SU-DHL-6 (cell line): Measurements from ENCODE around the gene ARHGAP22.

ENCODE experiments used
- CTCF ChIP-seq: fragments of 200-600 bp; sonication (generic); IDR thresholded peaks from one replicate; pipeline ENCODE4 v1.5.1; 2017; ENCODE audit warnings: antibody characterized with exemption, mild to moderate bottlenecking, low read length, moderate library complexity; ENCODE audit not compliant: insufficient read depth, poor library complexity, severe bottlenecking
- EZH2phosphoT487 ChIP-seq: fragments of 200-600 bp; sonication (generic), shearing (Covaris generic); conservative IDR thresholded peaks from 2 replicates; pipeline ENCODE4 v1.6.1; 2018; ENCODE audit warnings: mild to moderate bottlenecking, antibody characterized with exemption, low read length, moderate library complexity, mixed read lengths

- no peak for TF ChIP-seq CTCF
- no peak for TF ChIP-seq EZH2phosphoT487
Observed at GRCh38 chr10:48476279-48476982, 128.4 kb downstream of the ARHGAP22 start.
